ENCODE results near the gene RASA4.
"Not testable (repeated sequence)": the region's sequence is repeated elsewhere in the genome, so short reads cannot be mapped to it uniquely, and the experiment has no call there.

Gene RASA4

GRCh38 chr7:102616507-102617125, at the start of gene RASA4:
Gene RASA4 (minus strand): TSS chr7:102616756. CDS start chr7:102616689, 67 bp downstream.
- FAIRE-seq; DNase-seq (ENCODE audit: insufficient read length, low spot score): not testable (repeated sequence)

- not testable (repeated sequence) for FAIRE-seq; DNase-seq (ENCODE audit: insufficient read length, low spot score)
Measured at GRCh38 chr7:102664765-102665164, 48.2 kb upstream of the RASA4 start.

- DNase-seq (ENCODE audit: insufficient read length, low spot score); FAIRE-seq: not testable (repeated sequence)
Measured at GRCh38 chr7:102649924-102650323, 33.4 kb upstream of the RASA4 start, which contains the start of gene SPDYE2B. Gene SPDYE2B (plus strand): TSS chr7:102650319. CDS start chr7:102652349, 2,030 bp downstream.

GRCh38 chr7:102647813-102648212, 31.3 kb upstream of the RASA4 start:
- FAIRE-seq; DNase-seq (ENCODE audit: insufficient read length, low spot score): not testable (repeated sequence)

- not testable (repeated sequence) for DNase-seq (ENCODE audit: insufficient read length, low spot score); FAIRE-seq
Measured at GRCh38 chr7:102643404-102643803, 26.8 kb upstream of the RASA4 start.

- not testable (repeated sequence) for FAIRE-seq; DNase-seq (ENCODE audit: insufficient read length, low spot score)
Measured at GRCh38 chr7:102642691-102643090, 26.1 kb upstream of the RASA4 start, which contains the start of gene UPK3BL1. Gene UPK3BL1 (minus strand): TSS chr7:102642791. CDS start chr7:102642741, 50 bp downstream.

GRCh38 chr7:102638848-102639247, 22.3 kb upstream of the RASA4 start:
- DNase-seq (ENCODE audit: insufficient read length, low spot score); FAIRE-seq: not testable (repeated sequence)

- not testable (repeated sequence) for FAIRE-seq; DNase-seq (ENCODE audit: insufficient read length, low spot score)
Measured at GRCh38 chr7:102636956-102637355, 20.4 kb upstream of the RASA4 start.

- not testable (repeated sequence) for DNase-seq (ENCODE audit: insufficient read length, low spot score); FAIRE-seq
Measured at GRCh38 chr7:102635354-102635753, 18.8 kb upstream of the RASA4 start.

GRCh38 chr7:102634299-102634698, 17.7 kb upstream of the RASA4 start:
- not testable (repeated sequence) for DNase-seq (ENCODE audit: insufficient read length, low spot score); FAIRE-seq

- FAIRE-seq; DNase-seq (ENCODE audit: insufficient read length, low spot score): not testable (repeated sequence)
Measured at GRCh38 chr7:102630622-102631021, 14.1 kb upstream of the RASA4 start.

- not testable (repeated sequence) for FAIRE-seq; DNase-seq (ENCODE audit: insufficient read length, low spot score)
Measured at GRCh38 chr7:102627271-102627904, 10.8 kb upstream of the RASA4 start.

GRCh38 chr7:102618122-102618521, 1.6 kb upstream of the RASA4 start:
- FAIRE-seq; DNase-seq (ENCODE audit: insufficient read length, low spot score): not testable (repeated sequence)

GRCh38 chr7:102615930-102616329, 626 bp downstream of the RASA4 start:
- DNase-seq (ENCODE audit: insufficient read length, low spot score); FAIRE-seq: not testable (repeated sequence)

GRCh38 chr7:102614873-102615272, 1.7 kb downstream of the RASA4 start:
- not testable (repeated sequence) for DNase-seq (ENCODE audit: insufficient read length, low spot score); FAIRE-seq

GRCh38 chr7:102614346-102614697, 2.2 kb downstream of the RASA4 start:
- FAIRE-seq = not testable (repeated sequence)

GRCh38 chr7:102613575-102614345, 2.8 kb downstream of the RASA4 start:
- DNase-seq (ENCODE audit: insufficient read length, low spot score); FAIRE-seq: not testable (repeated sequence)

More at GRCh38 chr7:102614346-102614697, 2.2 kb downstream of the RASA4 start:
- DNase-seq (ENCODE audit: insufficient read length, low spot score) = not testable (repeated sequence)

GRCh38 chr7:102611675-102612325, 4.8 kb downstream of the RASA4 start:
- not testable (repeated sequence) for DNase-seq (ENCODE audit: insufficient read length, low spot score); FAIRE-seq

GRCh38 chr7:102611013-102611674, 5.4 kb downstream of the RASA4 start:
- DNase-seq (ENCODE audit: insufficient read length, low spot score); FAIRE-seq: not testable (repeated sequence)

Data from H54 (cell line).